ENCODE measurements around the gene IGSF21.
A peak's percentile ranks its signal among the peaks of the same experiment; 100 is the strongest.

The IGSF21 gene

GRCh38 chr1:18253093-18253492 lies 145.5 kb downstream of the IGSF21 start:
- Histone ChIP-seq H3K27ac (replicated peaks) (no peak overlapping the region), H3K27me3 (ENCODE audit: insufficient read depth, poor library complexity, severe bottlenecking) (no peaks in the 10 kb centered on the region), H3K4me3 (replicated peaks; ENCODE audit: insufficient read depth, low read length) (no peak overlapping the region)
- TF ChIP-seq GABPA (IDR thresholded peaks at IDR 0.05; ENCODE audit: low read depth) (no peak), SPI1 (IDR thresholded peaks at IDR 0.05; ENCODE audit: borderline replicate concordance, low read depth) (no peak), POLR2AphosphoS5 (IDR thresholded peaks at IDR 0.05; ENCODE audit: low read depth) (no peak)
- TF ChIP-seq, protein P1, sequence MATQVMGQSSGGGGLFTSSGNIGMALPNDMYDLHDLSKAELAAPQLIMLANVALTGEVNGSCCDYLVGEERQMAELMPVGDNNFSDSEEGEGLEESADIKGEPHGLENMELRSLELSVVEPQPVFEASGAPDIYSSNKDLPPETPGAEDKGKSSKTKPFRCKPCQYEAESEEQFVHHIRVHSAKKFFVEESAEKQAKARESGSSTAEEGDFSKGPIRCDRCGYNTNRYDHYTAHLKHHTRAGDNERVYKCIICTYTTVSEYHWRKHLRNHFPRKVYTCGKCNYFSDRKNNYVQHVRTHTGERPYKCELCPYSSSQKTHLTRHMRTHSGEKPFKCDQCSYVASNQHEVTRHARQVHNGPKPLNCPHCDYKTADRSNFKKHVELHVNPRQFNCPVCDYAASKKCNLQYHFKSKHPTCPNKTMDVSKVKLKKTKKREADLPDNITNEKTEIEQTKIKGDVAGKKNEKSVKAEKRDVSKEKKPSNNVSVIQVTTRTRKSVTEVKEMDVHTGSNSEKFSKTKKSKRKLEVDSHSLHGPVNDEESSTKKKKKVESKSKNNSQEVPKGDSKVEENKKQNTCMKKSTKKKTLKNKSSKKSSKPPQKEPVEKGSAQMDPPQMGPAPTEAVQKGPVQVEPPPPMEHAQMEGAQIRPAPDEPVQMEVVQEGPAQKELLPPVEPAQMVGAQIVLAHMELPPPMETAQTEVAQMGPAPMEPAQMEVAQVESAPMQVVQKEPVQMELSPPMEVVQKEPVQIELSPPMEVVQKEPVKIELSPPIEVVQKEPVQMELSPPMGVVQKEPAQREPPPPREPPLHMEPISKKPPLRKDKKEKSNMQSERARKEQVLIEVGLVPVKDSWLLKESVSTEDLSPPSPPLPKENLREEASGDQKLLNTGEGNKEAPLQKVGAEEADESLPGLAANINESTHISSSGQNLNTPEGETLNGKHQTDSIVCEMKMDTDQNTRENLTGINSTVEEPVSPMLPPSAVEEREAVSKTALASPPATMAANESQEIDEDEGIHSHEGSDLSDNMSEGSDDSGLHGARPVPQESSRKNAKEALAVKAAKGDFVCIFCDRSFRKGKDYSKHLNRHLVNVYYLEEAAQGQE (IDR thresholded peaks at IDR 0.05; ENCODE audit: insufficient replicate concordance, low read depth): no peak
- TF ChIP-seq, protein P2, sequence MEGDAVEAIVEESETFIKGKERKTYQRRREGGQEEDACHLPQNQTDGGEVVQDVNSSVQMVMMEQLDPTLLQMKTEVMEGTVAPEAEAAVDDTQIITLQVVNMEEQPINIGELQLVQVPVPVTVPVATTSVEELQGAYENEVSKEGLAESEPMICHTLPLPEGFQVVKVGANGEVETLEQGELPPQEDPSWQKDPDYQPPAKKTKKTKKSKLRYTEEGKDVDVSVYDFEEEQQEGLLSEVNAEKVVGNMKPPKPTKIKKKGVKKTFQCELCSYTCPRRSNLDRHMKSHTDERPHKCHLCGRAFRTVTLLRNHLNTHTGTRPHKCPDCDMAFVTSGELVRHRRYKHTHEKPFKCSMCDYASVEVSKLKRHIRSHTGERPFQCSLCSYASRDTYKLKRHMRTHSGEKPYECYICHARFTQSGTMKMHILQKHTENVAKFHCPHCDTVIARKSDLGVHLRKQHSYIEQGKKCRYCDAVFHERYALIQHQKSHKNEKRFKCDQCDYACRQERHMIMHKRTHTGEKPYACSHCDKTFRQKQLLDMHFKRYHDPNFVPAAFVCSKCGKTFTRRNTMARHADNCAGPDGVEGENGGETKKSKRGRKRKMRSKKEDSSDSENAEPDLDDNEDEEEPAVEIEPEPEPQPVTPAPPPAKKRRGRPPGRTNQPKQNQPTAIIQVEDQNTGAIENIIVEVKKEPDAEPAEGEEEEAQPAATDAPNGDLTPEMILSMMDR (IDR thresholded peaks at IDR 0.05; ENCODE audit: insufficient read depth, low read length): no peak
- no peak for DNase-seq (ENCODE audit: low read depth in 1 of 2, low spot score in 1 of 2)

- peak in 1 of 2 experiments; percentile 3 for DNase-seq (ENCODE audit: low read depth in 1 of 2, low spot score in 1 of 2)
- Histone ChIP-seq H3K27ac (replicated peaks) (no peak overlapping the region), H3K27me3 (ENCODE audit: insufficient read depth, poor library complexity, severe bottlenecking) (no peaks in the 10 kb centered on the region), H3K4me3 (replicated peaks; ENCODE audit: insufficient read depth, low read length) (no peak overlapping the region)
- TF ChIP-seq, protein P1 (IDR thresholded peaks at IDR 0.05; ENCODE audit: insufficient replicate concordance, low read depth): peak; percentile 97
- no peak for TF ChIP-seq SPI1 (IDR thresholded peaks at IDR 0.05; ENCODE audit: borderline replicate concordance, low read depth)
Observed at GRCh38 chr1:18256282-18257235, 149.0 kb downstream of the IGSF21 start.

DNA sequence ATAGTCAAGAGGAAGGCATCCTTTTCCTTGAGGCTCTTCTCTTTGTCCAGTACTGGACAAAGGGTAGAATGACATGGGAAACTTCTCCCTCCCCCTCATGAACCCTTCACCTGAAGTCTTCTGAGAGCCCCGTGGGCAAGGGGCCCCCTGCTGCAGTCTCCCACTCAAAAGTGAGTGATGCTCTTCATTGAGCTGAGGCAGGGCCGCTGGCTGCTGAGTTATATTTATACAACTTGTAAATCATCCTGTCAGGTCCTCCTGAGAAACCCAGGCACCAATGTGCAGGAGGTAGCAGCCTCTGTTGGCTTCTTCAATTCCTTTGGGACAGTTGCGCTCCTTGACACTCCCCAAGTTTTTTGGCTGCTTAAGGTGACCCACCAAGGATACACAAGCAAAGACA lies 150.2 kb downstream of the IGSF21 start:
- Histone ChIP-seq H3K4me3 (replicated peaks; ENCODE audit: insufficient read depth, low read length) (no peak overlapping the region), H3K27me3 (ENCODE audit: insufficient read depth, poor library complexity, severe bottlenecking) (no peaks in the 10 kb centered on the region), H3K27ac (replicated peaks) (no peak overlapping the region)
- no peak for DNase-seq (ENCODE audit: low read depth in 1 of 2, low spot score in 1 of 2)
- TF ChIP-seq, protein P1 (IDR thresholded peaks at IDR 0.05; ENCODE audit: insufficient replicate concordance, low read depth): no peak
- no peak for TF ChIP-seq GABPA (IDR thresholded peaks at IDR 0.05; ENCODE audit: low read depth)

- Histone ChIP-seq H3K27me3 (ENCODE audit: insufficient read depth, poor library complexity, severe bottlenecking) (no peaks in the 10 kb centered on the region), H3K4me3 (replicated peaks; ENCODE audit: insufficient read depth, low read length) (no peak overlapping the region), H3K27ac (replicated peaks) (no peak overlapping the region)
- TF ChIP-seq POLR2AphosphoS5 (IDR thresholded peaks at IDR 0.05; ENCODE audit: low read depth) (no peak), GABPA (IDR thresholded peaks at IDR 0.05; ENCODE audit: low read depth) (no peak), SPI1 (IDR thresholded peaks at IDR 0.05; ENCODE audit: borderline replicate concordance, low read depth) (no peak)
- TF ChIP-seq, protein P1 (IDR thresholded peaks at IDR 0.05; ENCODE audit: insufficient replicate concordance, low read depth): no peak
- TF ChIP-seq, protein P2 (IDR thresholded peaks at IDR 0.05; ENCODE audit: insufficient read depth, low read length): no peak
- DNase-seq (ENCODE audit: low read depth in 1 of 2, low spot score in 1 of 2): no peak
Observed at GRCh38 chr1:18261891-18262290, 154.3 kb downstream of the IGSF21 start.
